Activated CD4-positive, alpha-beta memory T cell treated with anti-CD3 and anti-CD28 coated beads, Interleukin-2, amount 10 ng/mL, durations not matched to agents 7 days and 5 days (primary cell): Measurements from ENCODE around the gene SCLY. TPM values are rescaled to one million over a fixed set of nuclear protein-coding genes. Genes with fewer than 3 reads are reported as not detected.

Experiments used
- CTCF ChIA-PET: fragments of 350-600 bp; sonication (Branson Sonifier 250); formaldehyde crosslinking; loops from one replicate; lab custom pipeline; 2021; ENCODE audit warnings: antibody characterized with exemption, inconsistent platforms; lab: Charles Lee
- POLR2A ChIA-PET: fragments of 350-600 bp; sonication (Branson Sonifier 250); formaldehyde crosslinking; loops from one replicate; lab custom pipeline; 2021; ENCODE audit warnings: antibody characterized with exemption; lab: Charles Lee
- DNase-seq: peaks from one replicate; pipeline ENCODE4 v3.0.0-alpha.2; 2020
- H3K27ac Mint-ChIP-seq: one replicate; pipeline ENCODE4 v1.8.0; 2021; ENCODE audit warnings: mild to moderate bottlenecking, mixed read lengths
- H3K27me3 Mint-ChIP-seq: one replicate; pipeline ENCODE4 v1.8.0; 2021; ENCODE audit warnings: mixed read lengths
- H3K36me3 Mint-ChIP-seq: one replicate; pipeline ENCODE4 v1.8.0; 2021; ENCODE audit warnings: low read depth, mixed read lengths
- H3K4me1 Mint-ChIP-seq: one replicate; pipeline ENCODE4 v1.8.0; 2021; ENCODE audit warnings: mixed read lengths
- H3K4me3 Mint-ChIP-seq: one replicate; pipeline ENCODE4 v1.8.0; 2021; ENCODE audit warnings: mild to moderate bottlenecking, mixed read lengths
- H3K9me3 Mint-ChIP-seq: one replicate; pipeline ENCODE4 v1.8.0; 2021; ENCODE audit warnings: mixed read lengths
- total RNA-seq, 2 experiments: library from RNA; stranded (reverse); gene quantifications; one replicate each; pipeline ENCODE4 v1.2.3, GENCODE V29; 2021

Gene SCLY
- total RNA-seq, 2 experiments from 2014 or later, result 22.0 to 22.6 TPM

GRCh38 chr2:238141541-238142318 is 80.9 kb downstream of the SCLY start:
- no peak for DNase-seq
- Mint-ChIP-seq H3K4me1 (peaks cover 2% of the 10 kb centered on the region), H3K4me3 (no peak overlapping the region), H3K9me3 (no peaks in the 10 kb centered on the region), H3K27ac (no peak overlapping the region), H3K36me3 (no peaks in the 10 kb centered on the region), H3K27me3 (no peaks in the 10 kb centered on the region)
- ChIA-PET CTCF (interaction anchor here (0.6 to 1.4 kb wide), 2 partner anchors 69 to 283 kb away, joined by 3 read pairs; no protein-coding TSS in a partner anchor), POLR2A (no interaction called here)

- no peaks in the 10 kb centered on the region for H3K36me3 Mint-ChIP-seq
- no peak overlapping the region for H3K4me3 Mint-ChIP-seq
- ChIA-PET POLR2A (no interaction called here), CTCF (interaction anchor here (1.4 kb wide), 1 partner anchor 284 kb away, joined by 3 read pairs; no protein-coding TSS in a partner anchor)
- DNase-seq, result no peak
- no peak overlapping the region for H3K27ac Mint-ChIP-seq
- H3K9me3 Mint-ChIP-seq, result no peaks in the 10 kb centered on the region
- H3K4me1 Mint-ChIP-seq, result peaks cover 2% of the 10 kb centered on the region
- no peaks in the 10 kb centered on the region for H3K27me3 Mint-ChIP-seq
Observed at GRCh38 chr2:238142382-238143205, 81.8 kb downstream of the SCLY start.

- POLR2A ChIA-PET, result no interaction called here
Observed at GRCh38 chr2:238143239-238143951, 82.6 kb downstream of the SCLY start.

GRCh38 chr2:238144262-238144661 is 83.5 kb downstream of the SCLY start:
- ChIA-PET CTCF (interaction anchor here (1.1 kb wide), 1 partner anchor 10 kb away, joined by 3 read pairs; no protein-coding TSS in a partner anchor), POLR2A (no interaction called here)
- peaks cover 2% of the 10 kb centered on the region for H3K4me1 Mint-ChIP-seq
- no peak overlapping the region for H3K4me3 Mint-ChIP-seq
- no peaks in the 10 kb centered on the region for H3K36me3 Mint-ChIP-seq
- no peak overlapping the region for H3K27ac Mint-ChIP-seq
- no peaks in the 10 kb centered on the region for H3K27me3 Mint-ChIP-seq
- H3K9me3 Mint-ChIP-seq, result no peaks in the 10 kb centered on the region
- no peak for DNase-seq

More at GRCh38 chr2:238143239-238143951, 82.6 kb downstream of the SCLY start:
- CTCF ChIA-PET, result interaction anchor here (1.1 kb wide), 1 partner anchor 11 kb away, joined by 3 read pairs; no protein-coding TSS in a partner anchor
- no peak overlapping the region for H3K27ac Mint-ChIP-seq
- no peaks in the 10 kb centered on the region for H3K27me3 Mint-ChIP-seq
- DNase-seq, result no peak
- H3K4me3 Mint-ChIP-seq, result no peak overlapping the region
- H3K4me1 Mint-ChIP-seq, result peaks cover 2% of the 10 kb centered on the region
- no peaks in the 10 kb centered on the region for H3K36me3 Mint-ChIP-seq
- no peaks in the 10 kb centered on the region for H3K9me3 Mint-ChIP-seq

GRCh38 chr2:238145046-238145445 is 84.2 kb downstream of the SCLY start:
- ChIA-PET POLR2A (no interaction called here), CTCF (no interaction called here)
- Mint-ChIP-seq H3K4me1 (peaks cover 2% of the 10 kb centered on the region), H3K27ac (no peak overlapping the region), H3K36me3 (no peaks in the 10 kb centered on the region), H3K4me3 (no peak overlapping the region), H3K27me3 (no peaks in the 10 kb centered on the region), H3K9me3 (no peaks in the 10 kb centered on the region)
- no peak for DNase-seq

- Mint-ChIP-seq H3K9me3 (no peaks in the 10 kb centered on the region), H3K27ac (no peak overlapping the region), H3K4me3 (no peak overlapping the region), H3K4me1 (peaks cover 2% of the 10 kb centered on the region), H3K36me3 (no peaks in the 10 kb centered on the region), H3K27me3 (no peaks in the 10 kb centered on the region)
- CTCF ChIA-PET, result no interaction called here
- POLR2A ChIA-PET, result no interaction called here
- DNase-seq, result no peak
Observed at GRCh38 chr2:238145851-238146250, 85.0 kb downstream of the SCLY start.

- Mint-ChIP-seq H3K4me1 (no peaks in the 10 kb centered on the region), H3K9me3 (no peaks in the 10 kb centered on the region), H3K27me3 (no peaks in the 10 kb centered on the region), H3K4me3 (no peak overlapping the region), H3K27ac (no peak overlapping the region), H3K36me3 (no peaks in the 10 kb centered on the region)
- CTCF ChIA-PET, result no interaction called here
- DNase-seq, result no peak
- POLR2A ChIA-PET, result no interaction called here
Observed at GRCh38 chr2:238146884-238147544, 86.2 kb downstream of the SCLY start.

GRCh38 chr2:238148981-238149380 is 88.2 kb downstream of the SCLY start:
- ChIA-PET CTCF (no interaction called here), POLR2A (no interaction called here)
- Mint-ChIP-seq H3K36me3 (no peaks in the 10 kb centered on the region), H3K27me3 (no peaks in the 10 kb centered on the region), H3K9me3 (no peaks in the 10 kb centered on the region), H3K4me1 (no peaks in the 10 kb centered on the region), H3K27ac (no peak overlapping the region), H3K4me3 (no peak overlapping the region)
- DNase-seq, result no peak

Other genes with a start within 250 kb of the SCLY start
- gene RAMP1, start 201.4 kb upstream of the SCLY start, total RNA-seq, result 1 to 10 TPM; 8.1 to 9.6 TPM
- 10 to 100 TPM; 77.5 to 82.7 TPM for gene UBE2F, start 94.0 kb upstream of the SCLY start, total RNA-seq
- under 1 TPM; 0.05 to 0.18 TPM for gene ESPNL, start 39.3 kb downstream of the SCLY start, total RNA-seq
- gene KLHL30, start 77.7 kb downstream of the SCLY start, total RNA-seq, result not detected
- not detected for gene ERFE, start 98.0 kb downstream of the SCLY start, total RNA-seq
- gene ILKAP, start 142.7 kb downstream of the SCLY start, total RNA-seq, result 10 to 100 TPM; 50.8 to 54.3 TPM
- 1 to 10 TPM; 2.7 to 3.7 TPM for gene HES6, start 179.0 kb downstream of the SCLY start, total RNA-seq
- 1 to 10 TPM; 8.7 to 9.2 TPM for gene PER2, start 227.6 kb downstream of the SCLY start, total RNA-seq